ENCODE results near the gene HSPA4L.

GRCh38 chr4:127783955-127784770, 2.0 kb downstream of the HSPA4L start:
- no peak for TF ChIP-seq ZNF274 (IDR thresholded peaks at IDR 0.05; ENCODE audit: low read depth, low read length)
- TF ChIP-seq CTCF (IDR thresholded peaks at IDR 0.05 in 2 of 3, conservative IDR thresholded peaks at IDR 0.05 in 1 of 3; ENCODE audit: borderline replicate concordance in 1 of 3, insufficient read depth in 1 of 3, low read depth in 2 of 3, low read length in 2 of 3), result no peak
- TF ChIP-seq EZH2 (IDR thresholded peaks at IDR 0.05), result no peak
- no peak for TF ChIP-seq POLR2AphosphoS5 (IDR thresholded peaks at IDR 0.05; ENCODE audit: low read depth, low read length)

Data from HCT116 (cell line).